Gastrocnemius medialis (tissue), 4 donors: ENCODE results near the gene SGMS1. TPM values are rescaled to one million over a fixed set of nuclear protein-coding genes. Genes with fewer than 3 reads are reported as not detected.

Source experiments
- ATAC-seq, 2 donors: fragments of 150-250 bp; one replicate each; pipeline ENCODE4 v1.9.1; 2016
- DNase-seq, 2 donors: peaks; one replicate each; pipeline ENCODE4 v3.0.0-alpha.2; 2019
- H3K27ac ChIP-seq, 4 donors: fragments of 200-600 bp; sonication (generic); 1 replicate in 1 of 4; 2 replicates in 3 of 4; pipeline ENCODE4 v1.5.1; 2016 to 2018; ENCODE audit warnings: mild to moderate bottlenecking in 2 of 4, moderate library complexity in 1 of 4
- H3K27me3 ChIP-seq, 3 donors: fragments of 200-600 bp; sonication (generic) in 2 of 3; 1 replicate in 1 of 3; 2 replicates in 2 of 3; pipeline versions ENCODE4 v1.5.1 to v1.6.0; 2016 to 2019; ENCODE audit warnings: mild to moderate bottlenecking in 1 of 3, moderate library complexity in 1 of 3
- H3K36me3 ChIP-seq, 2 donors: fragments of 200-600 bp; sonication (generic) in 1 of 2; one replicate each; pipeline ENCODE4 v1.5.1; 2017 to 2018
- H3K4me1 ChIP-seq, 2 donors: fragments of 200-600 bp; sonication (generic) in 1 of 2; one replicate each; pipeline ENCODE4 v1.5.1; 2016 to 2017; ENCODE audit warnings: mild to moderate bottlenecking in 2 of 2
- H3K4me3 ChIP-seq, 4 donors: fragments of 200-600 bp; sonication (generic) in 3 of 4; 1 replicate in 1 of 4; 2 replicates in 3 of 4; pipeline ENCODE4 v1.5.1; 2016 to 2019; ENCODE audit warnings: mild to moderate bottlenecking in 2 of 4
- H3K9me3 ChIP-seq, 3 donors: fragments of 200-600 bp; sonication (generic) in 2 of 3; 1 replicate in 1 of 3; 2 replicates in 2 of 3; pipeline ENCODE4 v1.5.1; 2016 to 2019
- POLR2A ChIP-seq, 2 donors: fragments of 450-650 bp; IDR thresholded peaks; one replicate each; pipeline ENCODE4 v1.6.1; 2017; ENCODE audit warnings: antibody characterized with exemption in 2 of 2, mild to moderate bottlenecking in 2 of 2, moderate library complexity in 2 of 2
- in situ Hi-C, 4 donors: fragments of 200-750 bp; cut with MboI; loops; one replicate each; pipeline versions ENCODE4 v1.15.0 to v1.8.0; 2017; ENCODE audit warnings: low sequenced_read_pairs in 4 of 4
- intact Hi-C: fragments of 100-400 bp; cut with DNase I; formaldehyde crosslinking; loops from one replicate; pipeline ENCODE4 v1.15.1; 2023; ENCODE audit warnings: low total_unique reads
- total RNA-seq, 4 donors: library from RNA; depleted of rRNA; stranded (reverse); fragments of >200 nt; gene quantifications; one replicate each; pipeline versions ENCODE4 v1.1.0 to v1.2.3, GENCODE V29; 2016
- TF ChIP-seq, protein P1 (sequence below), 5 experiments: fragments of 450-650 bp in 3 of 5; fragments of 200-600 bp in 2 of 5; sonication (generic) in 2 of 5; IDR thresholded peaks in 4 of 5; conservative IDR thresholded peaks in 1 of 5; 1 replicate in 4 of 5; 2 replicates in 1 of 5; pipeline ENCODE4 v1.5.1; 2016 to 2019; ENCODE audit warnings: antibody characterized with exemption in 5 of 5, mild to moderate bottlenecking in 3 of 5, moderate library complexity in 3 of 5

Gene SGMS1
- total RNA-seq, 4 donors from 2014 or later: 17.6 to 30.7 (median 25.0) TPM

GRCh38 chr10:50410066-50410811, 213.5 kb downstream of the SGMS1 start:
- no peak overlapping the region for H3K27ac ChIP-seq
- H3K4me1 ChIP-seq: peaks cover 4 to 10% of the 10 kb centered on the region in 2 donors
- no peaks in the 10 kb centered on the region for H3K36me3 ChIP-seq
- no peak for DNase-seq
- H3K9me3 ChIP-seq: no peaks in the 10 kb centered on the region
- in situ Hi-C loops (loop anchor here in 1 of 4 donors (25.0 kb wide), 1 partner anchor 202 kb away; the partner anchor contains the start of gene SGMS1), intact Hi-C loops (no loop called here)
- ATAC-seq: no peak
- no peak for TF ChIP-seq POLR2A (IDR thresholded peaks at IDR 0.05)
- TF ChIP-seq, protein P1, sequence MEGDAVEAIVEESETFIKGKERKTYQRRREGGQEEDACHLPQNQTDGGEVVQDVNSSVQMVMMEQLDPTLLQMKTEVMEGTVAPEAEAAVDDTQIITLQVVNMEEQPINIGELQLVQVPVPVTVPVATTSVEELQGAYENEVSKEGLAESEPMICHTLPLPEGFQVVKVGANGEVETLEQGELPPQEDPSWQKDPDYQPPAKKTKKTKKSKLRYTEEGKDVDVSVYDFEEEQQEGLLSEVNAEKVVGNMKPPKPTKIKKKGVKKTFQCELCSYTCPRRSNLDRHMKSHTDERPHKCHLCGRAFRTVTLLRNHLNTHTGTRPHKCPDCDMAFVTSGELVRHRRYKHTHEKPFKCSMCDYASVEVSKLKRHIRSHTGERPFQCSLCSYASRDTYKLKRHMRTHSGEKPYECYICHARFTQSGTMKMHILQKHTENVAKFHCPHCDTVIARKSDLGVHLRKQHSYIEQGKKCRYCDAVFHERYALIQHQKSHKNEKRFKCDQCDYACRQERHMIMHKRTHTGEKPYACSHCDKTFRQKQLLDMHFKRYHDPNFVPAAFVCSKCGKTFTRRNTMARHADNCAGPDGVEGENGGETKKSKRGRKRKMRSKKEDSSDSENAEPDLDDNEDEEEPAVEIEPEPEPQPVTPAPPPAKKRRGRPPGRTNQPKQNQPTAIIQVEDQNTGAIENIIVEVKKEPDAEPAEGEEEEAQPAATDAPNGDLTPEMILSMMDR (IDR thresholded peaks at IDR 0.05 in 4 of 5, conservative IDR thresholded peaks at IDR 0.05 in 1 of 5): no peak
- no peak overlapping the region for H3K4me3 ChIP-seq
- H3K27me3 ChIP-seq: no peaks in the 10 kb centered on the region

DNA sequence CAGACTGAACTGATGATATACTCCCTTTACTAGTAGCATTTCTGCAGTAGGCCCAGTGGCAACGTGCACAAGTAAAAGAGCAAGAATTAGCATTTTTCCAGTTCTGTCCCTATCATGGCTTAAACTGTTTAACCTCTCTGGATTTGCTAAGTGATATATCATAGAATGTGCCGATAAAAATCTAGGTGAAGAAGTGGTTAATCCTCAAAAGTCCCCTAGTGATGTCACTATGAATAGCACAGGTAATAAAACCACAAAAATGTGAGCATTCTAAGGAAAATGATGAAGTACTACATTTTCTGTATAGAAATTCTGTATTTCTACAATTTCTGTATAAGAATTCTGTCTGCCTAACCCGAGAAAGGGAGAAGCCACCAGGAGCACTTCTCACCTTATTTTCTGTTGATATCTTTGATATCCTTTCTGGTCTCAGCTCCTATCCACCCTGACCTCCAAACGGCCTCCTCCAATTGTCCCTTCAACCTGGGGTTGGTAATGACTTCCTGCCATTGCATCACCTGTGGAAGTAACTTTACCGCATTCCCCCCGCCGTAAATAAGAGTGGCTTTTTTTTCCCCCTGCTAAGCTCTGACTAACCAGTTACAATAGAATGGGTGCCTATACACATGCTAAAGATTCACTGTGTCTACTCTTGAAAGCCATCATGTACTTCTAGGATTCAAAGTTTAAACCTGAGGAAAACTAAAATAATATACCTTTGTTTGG, 216.5 kb downstream of the SGMS1 start:
- intact Hi-C loops: no loop called here
- in situ Hi-C loops: loop anchor here in 1 of 4 donors (25.0 kb wide), 1 partner anchor 205 kb away; the partner anchor contains the start of gene SGMS1
- TF ChIP-seq, protein P1 (IDR thresholded peaks at IDR 0.05 in 4 of 5, conservative IDR thresholded peaks at IDR 0.05 in 1 of 5): no peak
- TF ChIP-seq POLR2A (IDR thresholded peaks at IDR 0.05): no peak
- Histone ChIP-seq H3K9me3 (no peaks in the 10 kb centered on the region), H3K4me3 (no peak overlapping the region), H3K36me3 (no peaks in the 10 kb centered on the region), H3K4me1 (peaks cover 4 to 10% of the 10 kb centered on the region in 2 donors), H3K27me3 (no peaks in the 10 kb centered on the region), H3K27ac (no peak overlapping the region)
- no peak for ATAC-seq
- DNase-seq: no peak

- no peaks in the 10 kb centered on the region for H3K9me3 ChIP-seq
- H3K4me3 ChIP-seq: no peak overlapping the region
- TF ChIP-seq, protein P1 (IDR thresholded peaks at IDR 0.05 in 4 of 5, conservative IDR thresholded peaks at IDR 0.05 in 1 of 5): no peak
- no peak for TF ChIP-seq POLR2A (IDR thresholded peaks at IDR 0.05)
- no peak for DNase-seq
- no peaks in the 10 kb centered on the region for H3K27me3 ChIP-seq
- no peak for ATAC-seq
- no peak overlapping the region for H3K27ac ChIP-seq
- intact Hi-C loops: no loop called here
- peaks cover 4 to 10% of the 10 kb centered on the region in 2 donors for H3K4me1 ChIP-seq
- no peaks in the 10 kb centered on the region for H3K36me3 ChIP-seq
- in situ Hi-C loops: loop anchor here in 1 of 4 donors (25.0 kb wide), 1 partner anchor 206 kb away; the partner anchor contains the start of gene SGMS1
Observed at GRCh38 chr10:50406457-50407070, 217.2 kb downstream of the SGMS1 start.

DNA sequence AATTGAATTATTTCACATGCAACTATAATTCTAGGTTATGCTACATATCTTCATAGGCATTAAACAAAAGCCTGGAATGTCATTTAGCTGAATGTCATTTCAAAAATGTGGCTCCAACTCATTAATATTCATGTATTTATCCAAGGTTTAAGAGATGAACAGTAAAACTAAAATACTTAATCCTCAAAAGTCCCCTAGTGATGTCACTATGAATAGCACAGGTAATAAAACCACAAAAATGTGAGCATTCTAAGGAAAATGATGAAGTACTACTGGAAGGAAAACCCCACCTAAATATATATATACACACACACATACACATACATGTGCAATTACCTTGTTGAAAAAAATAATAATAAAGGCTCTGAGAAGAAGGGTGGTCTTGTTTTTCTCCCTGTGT, 218.0 kb downstream of the SGMS1 start:
- Histone ChIP-seq H3K27me3 (no peaks in the 10 kb centered on the region), H3K4me3 (no peak overlapping the region), H3K4me1 (peaks cover 4 to 10% of the 10 kb centered on the region in 2 donors), H3K36me3 (no peaks in the 10 kb centered on the region), H3K27ac (no peak overlapping the region), H3K9me3 (no peaks in the 10 kb centered on the region)
- TF ChIP-seq, protein P1 (IDR thresholded peaks at IDR 0.05 in 4 of 5, conservative IDR thresholded peaks at IDR 0.05 in 1 of 5): no peak
- no peak for TF ChIP-seq POLR2A (IDR thresholded peaks at IDR 0.05)
- no peak for ATAC-seq
- DNase-seq: no peak
- in situ Hi-C loops (loop anchor here in 1 of 4 donors (25.0 kb wide), 1 partner anchor 207 kb away; the partner anchor contains the start of gene SGMS1), intact Hi-C loops (no loop called here)
